ENCODE data around the gene TNS3. TPM values are rescaled to one million over a fixed set of nuclear protein-coding genes. Genes with fewer than 3 reads are reported as not detected.

Gene TNS3
- total RNA-seq, 2 donors from 2014 or later, result 2.3 to 2.6 TPM

- Mint-ChIP-seq H3K36me3 (ENCODE audit: low read depth) (no peaks in the 10 kb centered on the region), H3K27me3 (no peaks in the 10 kb centered on the region), H3K4me1 (no peaks in the 10 kb centered on the region), H3K27ac (no peak overlapping the region), H3K4me3 (no peak overlapping the region)
- no peaks in the 10 kb centered on the region for H3K9me3 ChIP-seq (ENCODE audit: control insufficient read depth, low read length, poor library complexity, severe bottlenecking)
- DNase-seq, result no peak
- ATAC-seq, result no peak
Observed at GRCh38 chr7:47285860-47286491, 295.9 kb downstream of the TNS3 start.

DNA sequence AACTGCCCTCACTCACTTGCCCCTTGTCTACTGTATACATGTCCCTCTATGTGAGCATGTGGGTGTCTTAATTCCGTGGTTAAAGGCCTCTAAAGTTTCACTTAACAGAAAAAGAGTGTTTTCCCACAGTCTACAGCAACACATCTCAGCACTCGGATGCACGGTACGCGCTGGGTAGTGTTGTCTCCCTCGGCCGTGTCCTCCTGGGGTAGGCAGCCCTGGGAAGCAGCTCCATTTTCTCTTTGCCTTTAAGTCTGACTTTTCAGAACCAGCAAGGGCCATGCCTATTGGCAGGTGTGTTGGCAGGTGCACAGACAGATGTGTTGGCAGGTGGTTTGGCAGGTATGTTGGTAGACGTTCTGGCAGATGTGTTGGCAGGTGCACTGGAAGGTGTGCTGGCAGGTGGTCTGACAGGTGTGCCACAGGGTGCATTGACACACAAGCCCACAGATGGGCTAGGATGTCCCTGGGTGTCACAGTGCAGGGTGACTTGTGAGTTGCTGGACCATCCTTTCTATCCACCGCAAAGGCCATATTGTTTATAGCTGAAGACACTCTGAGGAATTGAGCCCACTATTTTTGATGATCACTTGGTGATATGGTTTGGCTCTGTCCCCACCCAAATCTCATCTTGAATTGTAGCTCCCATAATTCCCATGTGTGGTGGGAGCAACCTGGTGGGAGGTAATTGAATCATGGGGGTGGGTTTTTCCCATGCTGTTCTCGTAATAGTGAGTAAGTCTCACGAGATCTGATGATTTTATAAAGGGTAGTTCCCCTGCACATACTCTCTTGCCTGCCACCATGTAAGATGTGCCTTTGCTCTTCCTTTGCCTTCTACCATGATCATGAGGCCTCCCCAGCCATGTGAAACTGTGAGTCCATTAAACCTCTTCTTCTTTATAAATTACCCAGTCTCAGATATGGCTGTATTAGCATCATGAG, 296.9 kb downstream of the TNS3 start:
- Mint-ChIP-seq H3K36me3 (ENCODE audit: low read depth) (no peaks in the 10 kb centered on the region), H3K4me3 (no peak overlapping the region), H3K27me3 (no peaks in the 10 kb centered on the region), H3K27ac (no peak overlapping the region), H3K4me1 (no peaks in the 10 kb centered on the region)
- no peaks in the 10 kb centered on the region for H3K9me3 ChIP-seq (ENCODE audit: control insufficient read depth, low read length, poor library complexity, severe bottlenecking)
- DNase-seq (no peak), ATAC-seq (no peak)

GRCh38 chr7:47283497-47284131, 298.3 kb downstream of the TNS3 start:
- H3K4me3 Mint-ChIP-seq, result no peak overlapping the region
- H3K27ac Mint-ChIP-seq, result no peak overlapping the region
- no peaks in the 10 kb centered on the region for H3K4me1 Mint-ChIP-seq
- no peaks in the 10 kb centered on the region for H3K27me3 Mint-ChIP-seq
- no peak for DNase-seq
- H3K9me3 ChIP-seq (ENCODE audit: control insufficient read depth, low read length, poor library complexity, severe bottlenecking), result no peaks in the 10 kb centered on the region
- H3K36me3 Mint-ChIP-seq (ENCODE audit: low read depth), result no peaks in the 10 kb centered on the region
- no peak for ATAC-seq

- Mint-ChIP-seq H3K4me1 (no peaks in the 10 kb centered on the region), H3K4me3 (no peak overlapping the region), H3K27me3 (no peaks in the 10 kb centered on the region), H3K36me3 (ENCODE audit: low read depth) (no peaks in the 10 kb centered on the region), H3K27ac (no peak overlapping the region)
- H3K9me3 ChIP-seq (ENCODE audit: control insufficient read depth, low read length, poor library complexity, severe bottlenecking), result no peaks in the 10 kb centered on the region
- ATAC-seq (no peak), DNase-seq (no peak)
Observed at GRCh38 chr7:47282790-47283496, 299.0 kb downstream of the TNS3 start.

- no peak for DNase-seq
- Mint-ChIP-seq H3K27ac (no peak overlapping the region), H3K27me3 (no peaks in the 10 kb centered on the region), H3K4me3 (no peak overlapping the region), H3K36me3 (ENCODE audit: low read depth) (no peaks in the 10 kb centered on the region), H3K4me1 (no peaks in the 10 kb centered on the region)
- ATAC-seq, result no peak
- no peaks in the 10 kb centered on the region for H3K9me3 ChIP-seq (ENCODE audit: control insufficient read depth, low read length, poor library complexity, severe bottlenecking)
Observed at GRCh38 chr7:47281966-47282643, 299.8 kb downstream of the TNS3 start.

DNA sequence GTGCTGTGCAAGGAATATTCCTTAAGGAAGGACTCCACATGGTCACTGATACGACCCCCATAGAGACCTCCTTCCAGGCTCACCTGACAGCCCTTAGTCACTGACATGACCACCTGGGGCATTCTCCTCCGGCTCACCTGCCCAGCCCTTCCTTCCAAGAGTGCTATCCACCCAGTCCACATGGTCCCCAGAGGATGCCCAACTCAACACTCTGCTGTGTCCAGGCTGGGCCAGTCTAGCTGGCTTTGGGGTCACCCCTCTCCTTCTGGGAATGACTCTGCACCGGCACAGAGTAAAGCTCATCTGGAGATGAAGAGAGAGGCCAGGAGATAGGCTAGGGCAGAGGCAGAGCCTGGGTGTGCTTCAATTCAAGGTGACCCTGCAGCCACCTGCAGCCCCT, 300.8 kb downstream of the TNS3 start:
- no peaks in the 10 kb centered on the region for H3K27me3 Mint-ChIP-seq
- no peaks in the 10 kb centered on the region for H3K9me3 ChIP-seq (ENCODE audit: control insufficient read depth, low read length, poor library complexity, severe bottlenecking)
- no peaks in the 10 kb centered on the region for H3K4me1 Mint-ChIP-seq
- no peaks in the 10 kb centered on the region for H3K36me3 Mint-ChIP-seq (ENCODE audit: low read depth)
- ATAC-seq (no peak), DNase-seq (no peak)
- H3K27ac Mint-ChIP-seq, result no peak overlapping the region
- H3K4me3 Mint-ChIP-seq, result no peak overlapping the region

DNA sequence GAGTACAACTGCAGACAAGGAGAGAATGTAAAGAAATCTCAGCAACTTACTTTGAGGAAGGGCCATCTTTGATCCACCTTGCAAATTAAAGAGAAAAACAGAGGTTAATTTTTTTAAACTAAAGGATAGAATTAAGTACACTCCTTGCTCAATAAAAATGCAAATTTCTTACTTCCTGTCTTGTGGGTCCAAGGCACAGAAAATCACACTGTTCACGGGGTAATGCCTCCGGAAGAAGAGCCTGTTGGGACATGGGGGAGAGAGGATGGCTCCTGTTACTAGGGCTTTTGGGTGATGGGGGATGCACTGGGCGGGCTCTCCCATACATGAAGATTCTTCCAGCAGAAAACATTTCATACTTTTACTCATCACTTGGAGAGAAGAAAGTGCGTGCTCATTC, 301.8 kb downstream of the TNS3 start:
- H3K27me3 Mint-ChIP-seq, result no peaks in the 10 kb centered on the region
- H3K27ac Mint-ChIP-seq, result no peak overlapping the region
- ATAC-seq (no peak), DNase-seq (no peak)
- no peaks in the 10 kb centered on the region for H3K4me1 Mint-ChIP-seq
- H3K9me3 ChIP-seq (ENCODE audit: control insufficient read depth, low read length, poor library complexity, severe bottlenecking), result no peaks in the 10 kb centered on the region
- H3K4me3 Mint-ChIP-seq, result no peak overlapping the region
- no peaks in the 10 kb centered on the region for H3K36me3 Mint-ChIP-seq (ENCODE audit: low read depth)

- Mint-ChIP-seq H3K27ac (no peak overlapping the region), H3K4me3 (no peak overlapping the region), H3K27me3 (no peaks in the 10 kb centered on the region), H3K36me3 (ENCODE audit: low read depth) (no peaks in the 10 kb centered on the region), H3K4me1 (no peaks in the 10 kb centered on the region)
- DNase-seq (no peak), ATAC-seq (no peak)
- H3K9me3 ChIP-seq (ENCODE audit: control insufficient read depth, low read length, poor library complexity, severe bottlenecking), result no peaks in the 10 kb centered on the region
Observed at GRCh38 chr7:47278043-47278442, 303.9 kb downstream of the TNS3 start.

DNA sequence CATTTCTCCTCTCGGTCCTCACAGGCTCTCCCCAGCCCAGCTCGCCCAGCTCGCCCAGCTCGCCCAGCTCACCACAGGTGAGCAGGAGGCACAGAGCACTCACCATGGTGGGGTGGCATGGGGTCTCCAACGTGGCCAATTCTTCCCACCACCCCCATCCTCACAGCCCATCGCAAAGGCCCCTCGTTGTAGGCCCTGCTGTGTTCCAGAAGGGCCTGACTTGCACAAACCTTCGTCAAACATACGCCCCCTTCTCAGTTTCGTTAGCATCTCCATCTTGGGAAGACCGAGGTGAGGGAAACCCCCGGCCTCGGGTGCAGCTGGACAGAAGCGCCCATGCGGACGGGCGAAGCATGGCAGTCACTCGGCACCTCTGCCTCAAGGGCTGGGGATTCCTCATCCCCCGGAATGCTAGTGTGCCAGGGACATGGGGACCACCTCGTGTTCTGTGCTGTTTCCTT, 304.6 kb downstream of the TNS3 start:
- DNase-seq (no peak), ATAC-seq (no peak)
- no peak overlapping the region for H3K4me3 Mint-ChIP-seq
- H3K36me3 Mint-ChIP-seq (ENCODE audit: low read depth), result no peaks in the 10 kb centered on the region
- no peak overlapping the region for H3K27ac Mint-ChIP-seq
- no peaks in the 10 kb centered on the region for H3K4me1 Mint-ChIP-seq
- no peaks in the 10 kb centered on the region for H3K9me3 ChIP-seq (ENCODE audit: control insufficient read depth, low read length, poor library complexity, severe bottlenecking)
- H3K27me3 Mint-ChIP-seq, result no peaks in the 10 kb centered on the region

- no peak overlapping the region for H3K4me3 Mint-ChIP-seq
- H3K27me3 Mint-ChIP-seq, result no peaks in the 10 kb centered on the region
- no peaks in the 10 kb centered on the region for H3K36me3 Mint-ChIP-seq (ENCODE audit: low read depth)
- no peak for ATAC-seq
- no peak for DNase-seq
- H3K27ac Mint-ChIP-seq, result no peak overlapping the region
- no peaks in the 10 kb centered on the region for H3K4me1 Mint-ChIP-seq
- no peaks in the 10 kb centered on the region for H3K9me3 ChIP-seq (ENCODE audit: control insufficient read depth, low read length, poor library complexity, severe bottlenecking)
Observed at GRCh38 chr7:47273974-47274766, 307.7 kb downstream of the TNS3 start.

- H3K4me3 Mint-ChIP-seq, result no peak overlapping the region
- no peak overlapping the region for H3K27ac Mint-ChIP-seq
- H3K9me3 ChIP-seq (ENCODE audit: control insufficient read depth, low read length, poor library complexity, severe bottlenecking), result no peaks in the 10 kb centered on the region
- H3K36me3 Mint-ChIP-seq (ENCODE audit: low read depth), result no peaks in the 10 kb centered on the region
- H3K4me1 Mint-ChIP-seq, result no peaks in the 10 kb centered on the region
- DNase-seq (no peak), ATAC-seq (no peak)
- H3K27me3 Mint-ChIP-seq, result no peaks in the 10 kb centered on the region
Observed at GRCh38 chr7:47273088-47273487, 308.8 kb downstream of the TNS3 start.

DNA sequence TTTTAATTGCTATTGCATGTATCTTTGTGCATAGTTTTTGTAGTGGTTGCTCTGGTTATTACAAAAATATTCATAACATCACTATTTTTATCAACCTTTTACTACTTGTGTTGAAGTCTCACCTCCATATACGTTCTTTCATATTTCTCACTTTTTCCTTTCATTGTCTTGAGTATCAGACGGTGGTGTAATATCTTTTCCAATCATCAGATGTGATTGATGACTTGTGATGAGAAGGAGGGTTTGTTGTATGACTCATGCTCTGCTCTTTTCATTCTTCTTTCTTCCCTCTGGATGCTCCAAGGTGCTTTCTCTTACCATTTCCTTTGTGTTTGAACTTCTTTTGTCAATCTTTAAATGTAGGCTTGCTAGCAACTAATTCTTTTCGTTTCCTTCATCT, 310.2 kb downstream of the TNS3 start:
- DNase-seq (no peak), ATAC-seq (no peak)
- H3K4me3 Mint-ChIP-seq, result no peak overlapping the region
- H3K9me3 ChIP-seq (ENCODE audit: control insufficient read depth, low read length, poor library complexity, severe bottlenecking), result no peaks in the 10 kb centered on the region
- H3K36me3 Mint-ChIP-seq (ENCODE audit: low read depth), result no peaks in the 10 kb centered on the region
- no peak overlapping the region for H3K27ac Mint-ChIP-seq
- no peaks in the 10 kb centered on the region for H3K27me3 Mint-ChIP-seq
- H3K4me1 Mint-ChIP-seq, result no peaks in the 10 kb centered on the region

All from T-helper 17 cell (primary cell).